GM21367 (cell line): ENCODE results near the gene QTRT2.

Experiments used
- ATAC-seq: cut with Tn5 transposase; IDR thresholded peaks from one replicate; pipeline ENCODE4 v1.9.1; 2021; ENCODE audit not compliant: unreplicated experiment

QTRT2 gene

DNA sequence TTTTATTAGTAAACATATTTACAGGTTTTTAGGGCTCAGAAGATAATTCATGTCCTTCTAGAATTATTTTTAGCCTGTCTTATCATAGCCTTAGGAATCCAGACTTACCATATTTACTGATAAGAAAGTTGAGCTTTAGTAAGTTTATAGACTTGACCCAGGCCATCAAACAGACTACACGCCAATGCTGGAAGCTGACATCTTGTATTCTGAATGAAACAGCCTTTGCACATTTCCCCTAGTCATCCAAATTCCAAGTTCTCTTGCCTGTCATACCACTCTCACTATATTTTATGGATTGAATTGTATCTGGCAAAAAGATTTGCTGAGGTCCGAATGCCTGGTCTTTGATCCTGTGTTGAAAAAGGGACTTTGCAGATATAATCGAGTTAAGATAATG, 63.7 kb downstream of the QTRT2 start:
- ATAC-seq, result no peak

DNA sequence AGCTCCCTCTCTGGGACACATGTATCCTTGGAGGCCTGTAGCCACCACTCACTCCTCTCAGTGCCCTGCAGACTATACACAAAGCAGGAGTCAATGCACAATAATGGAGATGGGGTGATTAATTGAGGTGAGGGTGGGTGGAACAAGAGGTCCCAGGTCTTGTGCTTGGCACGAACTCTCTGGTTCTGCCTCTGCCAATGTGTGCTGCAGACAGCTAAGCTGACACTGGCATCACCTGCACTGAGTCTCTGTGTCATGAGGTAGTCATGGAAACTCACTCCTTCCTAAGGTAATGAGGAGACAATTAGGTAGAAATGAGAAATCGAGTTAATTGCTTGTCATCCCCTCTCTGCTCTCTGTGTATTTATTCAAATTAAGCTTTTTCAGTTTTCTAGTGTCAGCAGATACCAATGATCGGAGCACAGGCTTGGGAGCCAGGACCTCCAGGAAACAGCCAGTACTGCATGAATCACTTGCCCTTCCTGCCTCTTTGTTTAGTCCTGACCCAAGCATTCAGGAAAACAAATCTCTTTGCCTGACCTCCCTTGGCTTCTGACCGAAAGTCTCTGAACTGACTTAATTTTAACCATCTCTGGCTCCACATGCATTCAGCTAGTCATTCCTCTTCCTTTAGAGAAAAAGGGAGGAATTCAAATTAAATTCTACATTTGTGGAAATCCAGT, 65.6 kb downstream of the QTRT2 start:
- ATAC-seq, result no peak

DNA sequence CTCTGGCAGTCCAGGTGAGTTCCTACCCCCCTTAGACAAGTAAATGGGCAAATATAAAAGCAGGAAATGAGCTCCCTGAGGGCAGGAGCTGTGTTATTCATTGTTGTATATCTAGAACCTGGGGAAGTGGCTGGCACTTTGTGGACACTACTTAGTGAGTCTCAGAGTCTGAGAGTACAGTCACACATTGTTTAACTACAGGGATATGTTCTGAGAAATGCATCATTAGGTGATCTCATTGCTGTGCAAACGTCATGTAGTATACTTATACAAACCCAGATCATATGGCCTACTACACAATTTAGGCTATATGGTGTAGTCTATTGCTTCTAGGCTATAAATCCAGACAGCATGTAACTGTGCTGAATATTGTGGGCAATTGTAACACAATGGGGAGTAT, 69.9 kb downstream of the QTRT2 start:
- ATAC-seq, result no peak

DNA sequence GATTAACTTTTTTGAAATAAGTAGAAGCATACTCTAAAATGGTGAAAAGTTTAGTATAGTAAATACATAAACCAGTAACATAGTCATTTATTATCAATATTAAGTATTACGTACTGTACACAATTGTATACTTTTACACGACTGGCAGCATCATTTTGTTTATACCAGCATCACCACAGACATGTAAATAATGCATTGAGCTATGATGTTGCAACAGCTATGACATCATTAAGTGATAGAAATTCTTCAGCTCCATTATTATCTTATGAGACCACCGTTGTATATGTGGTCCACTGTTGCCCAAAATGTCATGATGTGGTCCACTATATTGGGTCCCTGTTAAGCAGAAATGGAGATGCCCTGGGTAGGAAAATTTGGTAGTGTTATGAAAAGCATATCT, 71.0 kb downstream of the QTRT2 start:
- no peak for ATAC-seq

DNA sequence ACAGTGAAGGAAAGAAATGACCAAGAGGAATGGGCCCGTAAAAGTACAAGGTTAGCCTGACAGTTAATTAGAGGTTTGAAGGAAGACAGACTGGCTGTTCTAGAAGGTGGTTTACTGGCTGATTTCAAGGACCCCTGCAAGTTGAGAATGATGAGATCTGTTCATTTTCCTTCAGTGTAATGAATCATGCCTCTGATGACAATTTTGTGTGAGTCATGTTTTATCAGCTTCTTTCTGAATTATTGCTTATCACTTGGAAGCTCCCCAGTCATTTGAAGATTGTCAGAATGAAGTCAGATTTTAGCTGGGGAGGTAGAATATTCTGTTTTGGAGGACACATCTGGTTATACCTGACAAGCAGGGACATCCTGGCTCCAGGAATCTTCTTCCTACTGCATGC, 71.7 kb downstream of the QTRT2 start:
- ATAC-seq, result no peak

DNA sequence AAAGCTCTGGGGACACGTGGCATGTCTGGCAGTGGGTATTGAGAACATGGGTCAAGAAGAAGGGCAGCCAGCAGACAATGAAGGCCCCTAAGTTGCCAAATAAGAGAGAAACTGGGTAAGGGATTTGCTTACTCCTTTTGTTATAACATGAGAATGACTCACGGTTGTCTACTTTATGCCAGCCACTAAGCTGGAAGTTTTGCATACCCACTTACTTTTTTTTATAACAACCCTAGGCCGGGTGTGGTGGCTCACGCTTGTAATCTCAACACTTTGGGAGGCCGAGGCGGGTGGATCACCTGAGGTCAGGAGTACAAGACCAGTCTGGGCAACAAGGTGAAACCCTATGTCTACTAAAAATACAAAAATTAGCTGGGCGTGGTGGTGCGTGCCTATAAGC, 72.3 kb downstream of the QTRT2 start:
- ATAC-seq, result no peak

DNA sequence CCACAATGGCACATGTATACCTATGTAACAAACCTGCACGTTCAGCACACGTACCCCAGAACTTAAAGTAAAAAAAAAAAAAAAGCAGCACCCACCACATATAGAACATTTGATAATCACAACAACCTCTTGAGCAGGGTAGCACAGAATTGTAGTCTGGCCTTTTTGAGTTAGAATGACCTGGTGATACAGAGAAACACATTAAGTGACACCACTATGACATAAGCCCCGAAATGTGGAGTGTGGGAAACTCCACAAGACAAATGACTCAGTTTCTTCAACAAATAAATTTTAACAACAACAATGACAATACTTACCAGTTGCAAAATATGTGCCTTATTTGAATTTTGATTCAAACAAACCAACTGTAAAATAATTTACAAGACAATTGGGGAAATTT, 76.0 kb downstream of the QTRT2 start:
- no peak for ATAC-seq

DNA sequence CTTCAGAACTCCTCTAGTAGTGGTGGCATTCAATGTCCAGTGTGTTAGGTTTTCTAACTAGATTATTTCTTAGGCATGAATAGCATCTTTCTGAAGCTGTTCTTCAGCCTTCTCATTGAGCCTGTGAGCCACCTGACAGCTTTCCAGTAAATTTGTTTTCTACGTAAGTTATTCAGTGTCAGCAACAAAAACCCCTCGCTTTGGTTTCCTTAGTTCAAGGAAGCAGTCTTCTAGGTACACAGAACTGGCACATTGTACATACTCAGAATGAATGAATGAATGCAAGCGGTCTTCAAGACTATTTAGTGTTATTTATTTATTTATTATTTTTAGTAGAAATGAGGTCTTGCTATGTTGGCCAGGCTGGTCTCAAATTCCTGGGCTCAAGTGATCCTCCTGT, 77.4 kb downstream of the QTRT2 start:
- no peak for ATAC-seq
